CD4-positive, alpha-beta T cell treated with Interleukin-17A for 4 hours (primary cell): ENCODE results near the gene ITGB7.

Source experiments
- DNase-seq: peaks from one replicate; pipeline ENCODE4 v3.0.0-alpha.2; 2020; ENCODE audit warnings: mixed read lengths

The ITGB7 gene, protein sequence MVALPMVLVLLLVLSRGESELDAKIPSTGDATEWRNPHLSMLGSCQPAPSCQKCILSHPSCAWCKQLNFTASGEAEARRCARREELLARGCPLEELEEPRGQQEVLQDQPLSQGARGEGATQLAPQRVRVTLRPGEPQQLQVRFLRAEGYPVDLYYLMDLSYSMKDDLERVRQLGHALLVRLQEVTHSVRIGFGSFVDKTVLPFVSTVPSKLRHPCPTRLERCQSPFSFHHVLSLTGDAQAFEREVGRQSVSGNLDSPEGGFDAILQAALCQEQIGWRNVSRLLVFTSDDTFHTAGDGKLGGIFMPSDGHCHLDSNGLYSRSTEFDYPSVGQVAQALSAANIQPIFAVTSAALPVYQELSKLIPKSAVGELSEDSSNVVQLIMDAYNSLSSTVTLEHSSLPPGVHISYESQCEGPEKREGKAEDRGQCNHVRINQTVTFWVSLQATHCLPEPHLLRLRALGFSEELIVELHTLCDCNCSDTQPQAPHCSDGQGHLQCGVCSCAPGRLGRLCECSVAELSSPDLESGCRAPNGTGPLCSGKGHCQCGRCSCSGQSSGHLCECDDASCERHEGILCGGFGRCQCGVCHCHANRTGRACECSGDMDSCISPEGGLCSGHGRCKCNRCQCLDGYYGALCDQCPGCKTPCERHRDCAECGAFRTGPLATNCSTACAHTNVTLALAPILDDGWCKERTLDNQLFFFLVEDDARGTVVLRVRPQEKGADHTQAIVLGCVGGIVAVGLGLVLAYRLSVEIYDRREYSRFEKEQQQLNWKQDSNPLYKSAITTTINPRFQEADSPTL

DNA sequence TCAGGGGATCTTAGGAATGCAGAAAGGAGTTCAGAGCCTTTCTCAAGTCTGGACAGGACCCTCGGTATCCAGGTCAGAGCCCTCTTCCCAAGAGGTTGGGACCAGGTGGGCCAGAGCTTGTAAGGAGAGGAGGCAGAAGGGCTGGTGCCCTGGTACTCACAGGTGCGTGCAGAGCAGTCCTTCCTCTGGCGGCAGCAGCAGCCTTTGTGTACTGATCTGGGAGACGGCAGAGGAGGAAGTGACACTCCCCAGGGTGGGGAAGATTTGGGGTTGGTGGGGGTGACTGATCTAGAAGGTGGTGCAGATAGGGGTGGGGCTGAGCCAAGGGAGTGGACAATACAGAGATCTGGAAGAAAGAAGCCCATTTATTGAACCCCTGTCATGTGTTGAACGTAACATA lies at the start of gene ITGB7:
TSS of gene ITGB7 (minus strand) at position 210 of the 400 bp plus-strand sequence. CDS start 6,808 bp downstream, outside the sequence.
- peak; percentile 86 for DNase-seq

DNA sequence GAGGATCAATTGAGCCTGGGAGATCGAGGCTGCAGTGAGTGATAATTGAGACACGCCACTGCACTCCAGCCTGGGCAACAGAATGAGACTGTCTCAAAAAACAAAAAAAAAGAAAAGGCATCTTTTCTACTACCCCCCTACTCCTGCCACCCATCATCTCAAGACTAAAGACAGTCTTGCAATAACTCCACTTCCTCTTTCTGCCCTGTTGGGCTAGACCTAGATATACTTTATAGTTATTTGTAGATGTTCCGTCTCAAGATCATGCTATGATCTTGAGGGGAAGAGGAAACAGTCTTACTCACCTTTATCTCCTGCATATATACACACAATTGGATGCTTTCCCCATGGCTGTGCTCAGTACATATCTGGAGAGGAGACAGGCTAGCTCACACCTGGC lies 48.9 kb upstream of the ITGB7 start:
- no peak for DNase-seq

DNA sequence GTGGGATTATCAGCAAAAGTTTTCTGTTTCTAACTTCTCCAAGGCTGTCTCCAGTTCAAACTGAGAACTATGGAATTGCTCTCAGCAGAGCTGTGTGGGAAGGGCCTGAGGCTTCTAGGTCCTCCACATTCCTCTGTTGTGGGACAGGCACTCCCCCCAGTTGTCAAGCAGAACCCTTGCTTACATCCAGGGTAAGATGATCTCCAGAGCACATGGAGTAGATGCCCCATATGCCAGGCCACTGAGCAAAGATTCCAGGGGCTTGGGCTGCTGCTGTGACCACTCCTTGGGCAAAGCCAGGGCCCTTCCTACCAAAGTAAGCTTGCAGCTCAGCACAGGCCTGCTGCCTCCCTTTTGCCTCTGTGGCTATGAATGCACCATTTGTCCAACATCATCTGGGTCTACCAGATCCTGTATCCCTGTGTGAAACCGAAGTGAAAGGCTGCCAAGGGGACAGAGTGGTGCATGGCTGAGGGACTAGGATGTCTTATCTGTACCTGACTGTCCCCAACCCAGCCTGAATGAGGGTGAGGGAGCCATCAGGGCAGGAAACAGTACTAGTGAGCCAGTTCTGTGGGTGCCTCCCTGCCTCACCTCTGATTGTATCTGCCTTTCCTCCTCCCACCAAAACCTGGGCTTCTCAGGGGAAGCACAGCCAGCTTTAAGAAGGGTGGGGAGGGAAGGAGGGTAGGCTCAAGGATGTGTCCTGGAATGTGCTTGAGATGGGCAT lies 47.9 kb upstream of the ITGB7 start:
- peak; percentile 7 for DNase-seq

DNA sequence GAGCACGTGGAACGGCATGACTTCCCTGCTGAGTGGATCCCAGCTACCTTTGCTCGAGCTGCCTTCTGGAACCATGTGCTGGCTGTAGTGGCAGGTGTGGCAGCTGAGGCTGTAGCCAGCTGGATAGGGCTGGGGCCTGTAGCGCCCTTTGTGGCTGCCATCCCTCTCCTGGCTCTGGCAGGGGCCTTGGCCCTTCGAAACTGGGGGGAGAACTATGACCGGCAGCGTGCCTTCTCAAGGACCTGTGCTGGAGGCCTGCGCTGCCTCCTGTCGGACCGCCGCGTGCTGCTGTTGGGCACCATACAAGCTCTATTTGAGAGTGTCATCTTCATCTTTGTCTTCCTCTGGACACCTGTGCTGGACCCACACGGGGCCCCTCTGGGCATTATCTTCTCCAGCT lies 46.2 kb upstream of the ITGB7 start:
- no peak for DNase-seq

DNA sequence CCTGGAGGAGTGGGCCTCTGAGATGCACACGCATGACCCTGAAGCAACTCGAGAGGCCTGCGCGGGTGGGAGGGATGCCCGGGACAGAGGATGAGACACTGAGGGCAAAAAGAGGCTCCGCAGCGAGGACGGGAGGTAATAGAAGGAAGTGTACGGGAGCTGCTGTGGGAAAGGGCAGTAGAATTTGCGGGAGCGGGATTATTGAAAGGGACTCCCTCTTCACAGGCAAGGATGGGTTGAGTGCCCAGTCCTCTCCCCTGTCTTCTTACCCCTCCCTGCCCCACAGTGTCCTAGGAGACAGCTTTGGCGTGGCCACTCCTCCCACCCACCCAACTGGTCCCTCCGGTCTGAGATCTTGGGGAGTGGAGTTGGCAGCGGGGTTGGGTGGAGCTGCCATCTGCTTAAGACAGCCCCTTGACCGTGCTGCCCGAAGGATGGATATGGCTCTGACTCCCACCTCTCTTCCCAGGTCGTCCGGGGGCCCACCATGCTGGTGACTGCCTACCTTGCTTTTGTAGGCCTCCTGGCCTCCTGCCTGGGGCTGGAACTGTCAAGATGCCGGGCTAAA lies 45.4 kb upstream of the ITGB7 start:
- no peak for DNase-seq

DNA sequence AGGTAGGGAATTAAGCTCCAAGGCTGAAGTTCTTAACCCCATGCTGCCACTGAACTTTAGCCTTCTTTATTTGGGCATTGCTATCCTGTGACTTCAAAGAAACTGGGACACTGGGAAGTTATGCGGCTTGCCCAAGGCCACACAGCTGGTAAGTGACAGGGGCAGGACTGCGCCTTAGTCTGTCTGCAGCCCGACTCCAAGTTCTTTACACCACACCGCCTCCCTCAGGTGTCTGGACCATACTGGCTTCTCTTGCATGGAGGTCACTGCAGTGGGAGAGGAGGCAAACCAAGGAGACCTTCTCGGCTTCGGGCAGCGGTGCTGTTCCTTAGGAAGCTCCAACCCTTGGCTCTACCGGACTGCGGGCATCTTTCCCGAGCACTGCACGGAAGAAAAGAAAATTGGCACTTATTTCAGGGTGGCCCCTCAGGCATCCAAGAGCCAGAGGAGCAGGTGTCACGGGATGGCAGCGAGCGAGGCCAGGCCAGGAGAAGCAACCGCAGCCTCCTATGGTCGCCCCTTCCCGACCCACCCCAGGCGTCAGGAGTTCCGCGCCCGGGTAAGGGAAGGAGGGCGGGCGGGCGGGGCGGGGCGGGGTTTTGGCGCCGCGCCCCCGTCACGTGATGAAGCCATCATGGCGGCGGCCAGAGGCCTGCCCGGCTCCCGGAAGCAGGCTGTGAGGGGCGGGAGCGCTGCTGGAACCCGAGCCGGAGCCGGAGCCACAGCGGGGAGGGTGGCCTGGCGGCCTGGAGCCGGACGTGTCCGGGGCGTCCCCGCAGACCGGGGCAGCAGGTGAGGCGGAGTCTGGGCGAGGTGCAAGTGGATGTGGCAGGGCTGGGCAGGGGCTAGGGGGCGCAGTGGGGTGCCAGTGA lies 44.7 kb upstream of the ITGB7 start:
- DNase-seq = peak; percentile 85

DNA sequence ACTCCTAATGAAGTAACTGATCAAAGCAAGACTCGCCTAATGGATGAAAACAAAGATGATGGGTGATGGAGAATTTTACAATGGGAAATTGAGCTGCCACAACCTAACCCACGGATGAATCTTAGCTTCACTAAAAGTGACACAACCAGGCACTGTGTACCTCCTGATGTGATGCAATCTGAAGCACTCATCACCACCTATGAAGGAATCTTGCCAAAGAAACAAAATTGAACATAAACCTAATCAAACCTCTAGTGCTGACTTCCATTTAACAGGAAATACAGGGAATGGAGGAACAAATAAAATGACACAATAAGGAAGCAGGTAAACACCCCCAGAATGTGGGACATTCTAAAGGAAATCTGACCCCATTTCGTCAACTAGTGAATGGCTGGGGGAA lies 38.2 kb upstream of the ITGB7 start:
- DNase-seq = no peak

DNA sequence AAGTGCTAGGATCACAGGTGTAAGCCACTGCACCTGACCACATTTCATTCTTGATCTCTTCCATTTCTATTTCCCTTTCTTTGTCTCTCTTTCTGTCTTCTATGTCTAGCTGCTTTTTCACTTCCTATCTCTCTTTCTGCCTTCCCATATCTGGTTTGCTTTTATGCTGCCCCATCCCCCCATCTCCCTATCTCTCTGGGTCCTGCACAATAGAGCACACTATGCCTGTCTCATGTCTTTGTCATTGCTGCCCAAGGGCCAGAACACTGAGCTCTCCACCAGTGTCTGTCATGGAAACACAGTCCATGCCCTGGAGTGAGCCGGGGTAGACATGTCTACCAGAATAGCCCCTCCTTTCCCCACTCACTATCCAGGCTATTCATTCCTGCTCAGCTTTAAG lies 37.3 kb upstream of the ITGB7 start:
- DNase-seq = no peak

DNA sequence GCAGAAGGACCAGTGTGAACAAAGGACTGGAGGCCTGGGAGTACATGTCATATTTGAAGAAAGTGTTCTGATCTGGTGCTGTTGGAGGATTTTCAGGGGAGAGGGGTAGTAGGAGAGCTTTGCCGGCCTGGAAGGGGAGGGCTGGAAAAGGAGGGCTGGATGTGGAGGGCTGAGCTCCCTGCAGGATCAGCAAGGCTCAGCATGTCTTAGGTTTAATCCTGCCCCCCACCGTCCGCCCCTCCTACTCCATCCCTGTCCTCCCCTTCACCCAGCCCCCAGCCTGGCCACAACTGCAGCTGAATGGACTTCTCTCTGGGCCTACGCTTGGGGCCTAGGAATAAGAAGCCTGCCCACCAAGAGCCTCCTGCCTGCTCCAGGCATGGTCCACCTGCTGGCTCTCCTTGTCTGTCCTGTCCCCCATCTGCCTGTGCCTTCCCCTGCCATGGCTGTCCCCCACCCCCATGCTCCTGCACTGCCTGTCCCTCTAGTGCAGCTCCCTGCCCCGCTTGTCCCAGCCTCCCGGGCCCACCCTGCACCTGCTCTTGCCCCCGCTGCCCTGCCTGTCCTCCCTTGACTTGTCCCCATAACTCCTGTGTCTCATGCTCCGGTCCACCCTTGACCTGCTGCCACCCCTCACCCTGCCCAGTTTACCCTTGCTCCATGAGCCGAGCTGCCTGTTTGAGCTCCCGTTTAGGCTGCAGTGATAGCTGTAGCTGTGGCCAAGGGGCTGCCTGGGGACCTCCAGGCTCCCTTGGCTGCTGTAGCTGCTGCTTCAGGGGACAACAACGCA lies 34.8 kb upstream of the ITGB7 start:
- no peak for DNase-seq

DNA sequence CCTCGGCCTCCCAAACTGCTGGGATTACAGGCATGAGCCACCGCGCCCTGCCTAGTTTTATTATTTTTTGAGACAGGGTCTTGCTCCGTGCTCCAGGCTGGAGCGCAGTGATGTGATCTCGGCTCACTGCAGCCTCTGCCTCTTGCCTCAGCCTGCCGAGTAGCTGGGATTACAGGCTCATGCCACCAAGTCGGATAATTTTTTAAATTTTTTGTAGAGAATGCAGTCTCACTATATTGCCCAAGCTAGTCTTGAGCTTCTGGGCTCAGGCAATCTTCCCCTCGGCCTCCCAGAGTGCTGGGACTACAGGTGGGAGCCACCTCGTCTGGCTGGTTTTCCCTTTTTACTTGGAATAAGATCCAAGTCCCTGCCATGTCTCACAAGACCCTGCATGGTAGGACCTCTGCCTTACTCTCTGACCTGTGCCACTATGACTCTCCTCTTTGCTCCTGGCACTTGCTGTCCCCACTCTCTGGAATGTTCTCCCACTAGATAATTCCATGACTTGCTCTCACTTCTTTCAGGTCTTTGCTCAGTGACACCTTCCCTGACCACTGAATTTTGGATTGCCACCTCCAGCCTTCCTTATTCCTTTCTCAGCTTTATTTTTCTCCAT lies 32.7 kb upstream of the ITGB7 start:
- no peak for DNase-seq

DNA sequence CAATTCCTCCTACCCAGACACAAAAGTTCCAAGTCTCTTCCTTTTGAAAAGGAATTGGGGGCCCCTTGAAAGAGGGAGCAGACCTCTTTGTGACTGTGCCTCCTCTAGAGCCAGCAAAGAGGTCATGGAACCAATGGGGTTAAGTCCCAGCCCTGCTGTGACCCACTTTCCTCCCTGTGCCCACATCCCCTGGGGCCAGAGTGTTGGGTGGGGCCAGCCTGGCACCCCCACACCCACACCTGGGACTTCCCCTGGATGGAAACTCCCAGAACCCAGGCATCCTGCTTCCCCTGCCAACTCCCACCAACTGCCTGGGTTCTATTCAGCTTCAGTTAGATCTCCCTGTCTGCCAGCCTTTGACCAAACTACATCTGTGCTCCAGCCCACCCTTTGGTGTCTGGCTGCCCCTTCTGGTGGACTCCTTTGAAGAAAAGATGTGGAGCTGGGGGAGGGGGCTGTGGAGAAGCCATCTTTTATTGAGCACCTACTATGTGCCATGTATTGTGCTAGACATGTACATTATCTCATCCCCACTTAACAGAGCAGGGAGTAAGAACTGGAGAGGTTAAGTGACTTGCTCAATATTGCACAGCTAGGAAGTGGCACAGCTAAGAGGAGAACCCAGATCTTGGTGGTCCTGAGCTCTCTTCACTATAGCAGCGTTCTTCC lies 29.5 kb upstream of the ITGB7 start:
- peak; percentile 48 for DNase-seq

DNA sequence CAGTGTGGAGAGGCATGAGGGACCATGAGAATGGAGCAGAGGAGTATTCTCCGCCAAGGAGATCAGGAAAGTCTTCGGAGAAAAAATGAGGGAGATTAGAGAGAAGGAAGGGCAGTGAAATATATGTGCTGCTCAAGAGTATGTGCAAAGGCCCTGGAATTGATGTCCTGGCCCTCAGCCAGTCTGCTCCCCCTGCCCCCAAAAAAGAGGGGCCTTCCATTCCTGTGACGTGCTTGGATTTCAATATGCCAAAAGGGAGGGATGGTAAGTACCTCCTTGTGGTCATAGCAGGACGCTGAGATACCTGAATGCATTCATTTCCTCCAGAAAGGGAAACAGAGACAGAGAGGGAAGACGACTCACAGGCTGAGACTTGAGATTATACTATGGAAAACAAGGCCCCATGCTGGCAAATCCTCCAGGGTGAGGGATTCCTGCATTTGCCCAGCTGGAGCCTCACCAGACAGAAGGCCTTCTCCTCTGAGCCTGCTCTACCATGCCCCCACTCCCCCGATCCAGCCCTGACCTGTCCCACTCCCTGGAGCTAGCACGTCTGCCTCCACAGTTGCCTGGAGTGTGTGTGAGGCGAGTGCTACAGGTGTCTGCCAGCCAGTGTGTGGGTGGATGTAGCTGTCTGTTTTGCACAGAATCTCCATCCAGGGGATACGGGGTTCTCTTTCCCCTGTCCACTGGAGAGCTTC lies 28.8 kb upstream of the ITGB7 start:
- no peak for DNase-seq

DNA sequence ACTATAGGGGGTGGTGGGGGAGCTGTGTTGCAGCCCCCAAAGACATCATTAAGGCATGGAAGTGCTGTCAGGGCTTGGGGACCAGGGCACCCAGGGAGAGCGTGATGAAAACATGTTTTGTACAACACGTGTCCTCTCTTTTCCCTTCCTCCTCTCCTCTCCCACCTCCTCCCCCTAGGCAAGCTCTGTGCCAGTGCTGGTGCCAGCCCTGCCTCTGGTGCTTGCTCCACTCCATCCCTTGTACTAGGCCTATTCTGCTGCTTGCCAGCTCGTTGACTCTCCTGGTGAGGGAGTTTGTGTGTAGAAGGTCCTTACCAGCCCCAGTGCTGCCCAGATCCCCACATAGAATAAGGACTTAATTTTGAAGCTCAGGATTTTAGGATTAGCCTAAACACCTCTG lies 28.1 kb upstream of the ITGB7 start:
- no peak for DNase-seq

DNA sequence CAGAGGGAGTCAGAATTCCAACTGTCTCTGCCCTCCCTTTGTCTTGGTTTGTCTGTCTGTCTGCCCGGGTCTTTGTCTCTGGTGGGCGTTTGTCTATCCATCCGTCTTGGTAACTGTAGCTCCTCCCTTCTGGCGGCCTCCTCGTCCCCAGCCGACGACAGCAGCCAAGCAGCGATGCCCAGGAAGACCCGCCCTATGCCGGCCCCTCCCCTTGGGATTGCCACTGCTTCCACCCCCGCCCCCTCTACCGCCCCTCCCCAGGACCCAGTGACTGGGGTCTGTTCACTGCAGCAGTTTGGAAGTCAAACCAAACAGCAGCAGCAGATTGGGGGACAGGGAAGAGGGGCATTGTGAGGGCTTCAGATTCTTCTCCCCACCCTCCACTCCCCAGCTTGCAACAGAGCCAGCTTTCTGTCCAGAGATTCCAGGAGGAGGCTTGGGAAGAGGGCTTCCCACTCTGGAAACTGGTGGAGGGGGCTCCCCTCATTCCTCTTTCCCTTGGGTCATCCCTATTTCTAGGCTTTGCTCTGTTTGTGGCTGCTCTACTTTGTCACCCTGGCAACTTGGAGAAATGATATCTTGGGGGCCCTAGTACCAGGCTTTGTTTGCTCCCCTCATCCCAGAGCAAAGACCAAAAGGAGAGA lies 27.3 kb upstream of the ITGB7 start:
- peak; percentile 37 for DNase-seq

DNA sequence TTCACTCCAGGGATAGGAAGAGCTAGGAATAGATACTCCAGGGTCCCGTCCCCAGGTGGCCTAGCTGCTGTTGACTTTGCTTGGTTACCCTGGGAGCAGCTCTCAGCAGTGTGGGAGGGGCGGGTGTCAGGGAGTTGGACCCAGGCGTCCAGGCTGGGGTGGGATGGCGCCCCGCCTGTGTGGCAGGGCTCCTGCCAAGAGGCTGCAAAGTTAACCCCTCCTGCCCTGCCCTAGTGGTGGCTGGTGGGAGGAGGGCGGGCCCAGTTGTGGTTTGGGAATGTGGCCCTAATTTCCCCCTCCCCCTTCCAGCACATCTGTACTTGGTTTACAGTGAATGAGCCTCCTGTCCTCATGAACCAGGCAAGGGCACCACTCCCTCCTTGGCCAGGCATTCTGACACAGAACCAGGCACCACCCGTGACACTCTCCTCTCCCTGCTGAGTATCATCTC lies 26.6 kb upstream of the ITGB7 start:
- no peak for DNase-seq

DNA sequence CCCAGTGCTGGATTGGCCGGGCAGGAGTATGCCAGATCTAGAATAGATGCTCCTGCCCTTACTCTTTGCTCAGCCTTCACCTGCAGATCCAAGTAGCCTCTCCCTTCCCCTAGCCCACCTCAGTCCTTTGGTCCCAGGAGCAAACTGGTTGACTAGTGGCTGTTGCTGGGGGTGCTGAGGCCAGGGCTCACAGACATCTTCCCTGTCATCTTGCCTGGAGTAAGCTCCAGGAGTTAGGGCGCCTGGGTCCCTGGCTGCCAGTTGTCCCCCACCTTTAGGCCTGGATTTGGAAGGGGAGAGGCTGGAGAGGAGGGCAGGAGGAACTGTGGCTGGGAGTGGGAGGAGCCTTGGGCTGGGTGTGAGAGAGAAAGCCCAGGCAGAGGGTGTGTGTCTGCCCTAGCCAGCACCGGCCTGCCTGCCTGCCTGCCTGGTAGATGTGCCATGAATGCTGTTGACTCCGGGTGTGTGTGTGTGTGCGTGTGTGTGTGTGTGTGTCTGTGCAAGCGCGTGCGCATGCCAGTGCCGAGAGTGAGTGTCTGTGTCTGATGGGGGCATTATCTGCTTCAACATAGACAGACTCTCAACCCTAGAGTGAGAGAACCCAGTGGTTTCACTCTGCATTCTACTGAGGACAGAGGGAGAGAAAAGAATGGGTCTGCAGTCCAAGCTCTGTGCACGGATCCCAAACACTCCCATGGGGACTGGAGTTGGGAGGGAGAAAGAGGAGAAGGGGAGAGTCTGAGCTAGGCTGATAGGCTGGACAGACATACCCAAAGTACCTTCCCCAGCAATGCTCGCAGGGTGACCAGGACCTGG lies 25.8 kb upstream of the ITGB7 start:
- DNase-seq = peak; percentile 70

DNA sequence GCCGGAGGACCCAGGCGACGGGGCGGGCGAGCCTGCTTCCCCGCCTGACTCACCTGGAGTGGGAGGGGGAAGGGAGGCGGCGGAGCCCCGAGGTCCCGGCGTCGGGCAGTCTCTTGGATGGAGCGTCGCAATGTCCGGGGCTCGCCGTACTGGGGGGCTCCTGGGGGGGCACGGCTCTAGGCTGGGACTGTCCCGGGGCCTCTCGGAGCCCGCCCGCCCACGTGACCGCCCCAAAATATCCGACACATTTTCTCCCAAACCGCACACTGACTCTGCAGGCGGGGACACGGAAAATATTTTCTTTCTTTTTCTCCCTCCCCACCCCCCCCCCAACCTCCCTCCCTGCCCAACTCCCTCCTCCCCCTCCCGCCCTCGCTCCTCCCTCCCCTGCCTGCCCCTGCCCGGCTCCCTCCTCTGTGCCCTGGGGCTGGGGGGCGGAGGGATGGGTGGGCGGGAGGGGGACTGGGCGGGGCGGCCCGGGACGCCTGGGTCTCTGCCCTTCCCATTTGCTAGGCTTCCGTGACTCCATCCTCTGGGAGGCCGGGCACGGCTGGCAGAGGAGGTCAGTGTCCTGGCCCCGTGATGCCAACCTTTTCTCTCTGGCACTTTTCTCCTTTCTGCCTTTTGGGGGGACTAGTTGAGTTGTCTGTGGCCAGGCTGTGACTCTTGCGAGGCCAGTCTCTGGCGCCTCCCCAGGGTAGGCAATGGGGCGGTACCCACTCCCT lies 25.0 kb upstream of the ITGB7 start, which contains the start of gene RARG:
TSS of gene RARG (minus strand) at position 289 of the 725 bp plus-strand sequence. CDS start 4,664 bp downstream, outside the sequence.
- DNase-seq = peak; percentile 88
